HG03342 (cell line): ENCODE measurements around the gene EXOSC10.
"Not testable (repeated sequence)": the region's sequence is repeated elsewhere in the genome, so short reads cannot be mapped to it uniquely, and the experiment has no call there.

Experiments used
- ATAC-seq: cut with Tn5 transposase; IDR thresholded peaks from one replicate; pipeline ENCODE4 v1.9.1; 2021; ENCODE audit warnings: mild to moderate bottlenecking, moderate library complexity; ENCODE audit not compliant: unreplicated experiment

The EXOSC10 gene

DNA sequence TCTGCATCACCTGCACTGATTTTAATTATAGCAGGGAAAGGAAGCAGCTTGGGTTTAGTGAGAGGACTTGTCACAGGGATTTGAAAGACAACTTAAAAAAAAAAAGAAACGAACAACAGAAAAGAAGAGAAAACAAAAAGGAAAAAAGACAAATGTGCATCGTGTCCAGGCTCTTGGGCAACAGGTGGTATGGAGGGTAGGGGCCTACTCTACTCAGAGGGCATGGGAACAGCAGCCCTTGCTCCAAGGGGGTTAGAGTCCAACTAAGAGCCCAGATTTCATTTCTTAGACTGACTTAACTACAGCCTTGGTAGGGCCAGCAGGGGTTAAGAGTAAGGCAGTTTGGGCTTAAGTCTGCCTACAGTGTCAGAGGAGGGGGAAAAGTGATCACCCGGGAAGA is 15.3 kb upstream of the EXOSC10 start:
- ATAC-seq, result no peak

DNA sequence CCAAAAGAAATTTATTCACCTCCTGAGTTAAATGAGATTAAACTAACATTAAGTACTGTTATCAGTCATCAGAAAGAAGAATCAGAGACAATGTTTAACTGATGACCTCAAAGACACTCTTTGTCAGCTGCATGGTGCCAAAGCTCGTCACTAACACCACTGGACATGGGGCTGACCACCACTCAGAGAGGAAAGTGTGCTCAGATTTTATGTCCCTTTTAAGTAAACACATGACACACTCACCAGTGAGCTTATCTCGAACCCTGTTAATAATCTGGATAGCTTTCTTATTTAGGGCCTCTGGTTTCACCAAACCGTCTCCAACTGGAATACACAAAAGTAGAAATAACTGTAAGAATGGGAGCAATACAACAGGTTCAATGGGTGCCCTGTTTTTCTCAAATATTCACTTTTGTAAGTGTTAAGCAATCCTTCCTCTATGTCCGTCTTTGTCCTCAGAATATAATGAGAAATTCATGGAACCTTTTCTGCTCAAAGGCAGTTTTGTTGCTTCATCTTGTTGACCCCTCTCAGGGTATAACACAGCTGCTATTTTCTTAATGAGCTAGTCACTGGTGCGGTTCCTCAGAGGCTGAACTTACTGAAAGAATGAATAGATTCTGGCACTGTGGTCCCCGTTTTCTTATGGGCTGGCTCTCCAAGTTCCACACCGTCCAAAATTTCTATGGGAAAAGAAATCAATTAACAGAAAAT is 9.5 kb upstream of the EXOSC10 start:
- ATAC-seq, result no peak

DNA sequence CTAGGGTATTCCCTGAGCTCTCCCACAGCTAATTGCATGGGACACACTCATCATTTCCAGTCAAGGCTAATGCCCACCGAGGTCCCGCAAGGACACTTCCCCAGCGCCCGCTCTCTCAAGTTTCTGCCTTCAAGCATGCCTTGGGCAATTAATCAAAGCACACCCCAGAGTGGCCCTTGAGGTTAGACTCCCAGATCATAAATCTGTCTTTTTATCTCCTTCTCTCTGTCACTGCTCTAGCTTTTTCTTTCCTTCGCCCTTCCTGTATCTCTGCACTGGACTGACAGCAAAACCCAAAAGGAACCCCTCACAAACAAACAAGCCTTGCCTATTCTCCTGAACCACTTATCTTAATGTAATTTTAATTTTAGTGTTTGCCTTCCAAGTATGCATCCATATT is 7.9 kb upstream of the EXOSC10 start:
- ATAC-seq, result no peak

DNA sequence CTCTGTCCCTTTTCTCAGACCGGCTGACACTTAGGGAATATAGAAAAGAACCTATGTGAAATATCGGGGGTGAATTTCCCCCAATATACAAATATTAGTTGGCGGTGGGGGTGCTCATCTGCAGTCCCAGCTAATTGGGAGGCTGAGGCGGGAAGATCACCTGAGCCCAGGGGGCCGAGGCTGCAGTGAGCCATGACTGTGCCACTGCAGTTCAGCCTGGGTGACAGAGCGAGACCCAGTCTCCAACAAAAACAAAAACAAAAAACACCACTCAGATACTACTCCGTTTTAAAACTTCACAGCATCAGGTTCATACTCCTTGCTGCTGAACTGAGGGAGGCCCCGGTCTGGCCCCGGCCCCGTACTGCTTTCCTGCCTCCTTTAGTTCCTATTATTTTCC is 5.9 kb upstream of the EXOSC10 start:
- ATAC-seq, result no peak

DNA sequence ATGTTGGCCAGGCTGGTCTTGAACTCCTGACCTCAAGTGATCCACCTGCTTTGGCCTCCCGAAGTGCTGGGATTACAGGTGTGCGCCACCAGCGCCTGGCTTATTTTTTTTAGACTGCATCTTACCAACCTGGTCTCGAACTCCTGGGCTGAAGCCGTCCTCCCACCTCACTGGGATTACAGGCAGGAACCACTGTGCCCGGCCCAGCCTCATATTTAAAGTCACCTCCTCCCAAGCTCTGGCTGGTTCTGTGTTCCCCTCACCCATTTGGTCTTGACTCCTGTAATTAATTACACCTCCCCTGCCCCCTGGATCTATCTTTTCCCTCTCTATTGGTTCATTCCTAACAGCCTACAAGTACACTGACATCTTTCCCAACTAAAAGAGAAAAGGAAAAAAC is 1.7 kb upstream of the EXOSC10 start:
- ATAC-seq, result no peak

DNA sequence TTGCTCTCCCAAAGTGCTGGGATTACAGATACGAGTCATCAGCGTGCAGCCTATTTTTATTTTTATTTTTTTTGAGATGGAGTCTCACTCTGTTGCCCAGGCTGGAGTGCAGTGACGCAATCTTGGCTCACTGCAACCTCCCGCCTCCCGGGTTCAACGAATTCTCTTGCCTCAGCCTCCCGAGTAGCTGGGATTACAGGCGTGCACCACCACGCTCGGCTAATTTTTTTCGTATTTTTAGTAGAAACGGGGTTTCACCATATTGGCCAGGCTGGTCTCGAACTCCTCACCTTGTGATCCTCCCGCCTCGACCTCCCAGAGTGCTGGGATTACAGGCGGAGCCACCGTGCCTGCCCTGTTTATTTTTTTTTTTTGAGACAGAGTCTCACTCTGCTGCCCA is 1.1 kb upstream of the EXOSC10 start:
- ATAC-seq, result not testable (repeated sequence)

DNA sequence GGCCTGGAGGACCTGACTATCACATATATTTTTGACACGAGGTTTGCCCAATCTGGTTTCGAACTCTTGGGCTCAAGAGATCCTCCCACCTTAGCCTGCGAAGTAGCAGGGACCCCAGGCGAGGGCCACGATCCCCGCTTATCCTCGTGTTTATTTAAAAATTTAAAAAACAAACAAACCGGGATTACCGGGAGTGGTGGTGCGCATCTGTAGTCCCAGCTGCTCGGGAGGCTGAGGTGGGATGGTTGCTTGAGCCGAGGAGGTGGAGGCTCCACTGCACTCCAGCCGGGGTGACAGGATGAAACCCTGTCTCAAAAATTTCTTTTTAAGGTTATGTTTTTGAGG is 452 bp upstream of the EXOSC10 start:
- ATAC-seq, result no peak

DNA sequence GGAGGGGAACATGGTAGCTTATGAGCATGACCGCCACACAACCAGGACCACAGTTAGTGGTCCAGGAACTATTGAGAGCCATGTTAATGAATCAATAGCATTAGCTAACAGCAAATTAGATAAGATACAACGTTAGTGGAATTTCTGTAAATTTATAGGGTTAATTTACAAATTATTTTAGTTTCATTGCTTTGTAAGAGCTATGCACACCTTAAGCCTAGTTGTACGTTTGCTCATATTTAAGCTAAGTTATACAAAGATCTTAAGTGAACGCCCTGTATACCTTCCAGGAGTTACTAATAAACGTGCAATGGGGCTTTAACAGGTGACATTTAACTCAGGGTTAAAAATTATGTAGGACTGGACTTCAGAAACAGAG is 749 bp downstream of the EXOSC10 start:
- ATAC-seq, result peak; percentile 9

DNA sequence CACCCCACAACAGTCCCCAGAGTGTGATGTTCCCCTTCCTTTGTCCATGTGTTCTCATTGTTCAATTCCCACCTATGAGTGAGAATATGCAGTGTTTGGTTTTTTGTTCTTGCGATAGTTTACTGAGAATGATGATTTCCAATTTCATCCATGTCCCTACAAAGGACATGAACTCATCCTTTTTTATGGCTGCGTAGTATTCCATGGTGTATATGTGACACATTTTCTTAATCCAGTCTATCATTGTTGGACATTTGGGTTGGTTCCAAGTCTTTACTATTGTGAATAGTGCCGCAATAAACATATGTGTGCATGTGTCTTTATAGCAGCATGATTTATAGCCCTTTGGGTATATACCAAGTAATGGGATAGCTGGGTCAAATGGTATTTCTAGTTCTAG is 15.9 kb downstream of the EXOSC10 start:
- not testable (repeated sequence) for ATAC-seq

DNA sequence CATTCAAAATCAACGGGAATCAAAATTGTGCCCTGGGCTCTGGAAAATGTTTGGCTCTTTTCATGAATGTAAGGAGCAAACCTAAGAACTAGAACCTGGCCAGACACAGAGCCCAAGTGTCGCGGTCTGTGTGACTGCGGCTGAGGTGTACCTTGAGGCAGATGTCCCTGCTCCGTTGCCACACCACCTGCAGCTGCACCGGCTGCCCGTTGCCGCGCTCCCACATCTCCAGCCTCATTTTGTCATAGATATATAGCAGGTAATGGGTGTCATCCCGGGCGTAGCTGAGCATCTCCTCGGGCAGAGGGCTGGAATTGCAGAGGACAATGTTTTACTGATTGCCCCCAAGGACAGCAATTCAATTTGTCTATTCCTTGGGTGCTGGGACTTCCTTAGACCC is 18.7 kb downstream of the EXOSC10 start:
- no peak for ATAC-seq

DNA sequence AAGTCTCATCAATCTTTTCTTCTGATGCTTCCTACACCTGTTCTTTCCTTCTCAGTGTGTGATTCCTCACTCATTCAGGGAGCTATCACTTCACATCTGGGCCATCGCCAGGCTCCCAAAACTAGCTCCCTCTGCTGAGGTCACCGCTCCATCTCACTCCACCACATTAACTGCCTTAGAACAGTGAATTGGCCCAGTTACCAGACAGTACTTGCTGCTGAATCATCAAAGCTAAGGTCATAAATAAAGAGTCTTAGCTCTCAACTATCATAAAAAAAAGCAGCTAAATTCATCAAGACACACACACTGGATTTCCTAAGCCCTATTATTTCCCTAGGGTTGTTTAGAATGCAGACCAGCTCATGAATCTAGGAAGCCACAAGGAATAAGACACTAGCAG is 21.0 kb downstream of the EXOSC10 start:
- no peak for ATAC-seq

DNA sequence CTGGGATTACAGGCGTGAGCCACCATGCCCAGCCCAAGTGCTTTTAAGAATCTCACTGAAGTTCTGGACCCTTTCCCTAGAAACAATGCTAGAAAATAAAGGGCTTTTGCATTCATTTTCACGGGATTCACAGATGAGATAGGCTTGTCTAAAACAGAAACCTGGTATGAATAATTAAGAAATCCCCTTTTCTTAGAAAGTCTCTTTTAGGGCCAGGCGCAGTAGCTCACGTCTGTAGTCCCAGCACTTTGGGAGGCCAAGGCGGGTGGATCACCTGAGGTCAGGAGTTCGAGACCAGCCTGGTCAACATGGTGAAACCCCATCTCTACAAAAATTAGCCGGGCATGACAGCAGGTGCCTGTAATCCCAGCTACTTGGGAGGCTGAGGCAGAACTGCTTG is 26.3 kb downstream of the EXOSC10 start:
- ATAC-seq, result not testable (repeated sequence)

DNA sequence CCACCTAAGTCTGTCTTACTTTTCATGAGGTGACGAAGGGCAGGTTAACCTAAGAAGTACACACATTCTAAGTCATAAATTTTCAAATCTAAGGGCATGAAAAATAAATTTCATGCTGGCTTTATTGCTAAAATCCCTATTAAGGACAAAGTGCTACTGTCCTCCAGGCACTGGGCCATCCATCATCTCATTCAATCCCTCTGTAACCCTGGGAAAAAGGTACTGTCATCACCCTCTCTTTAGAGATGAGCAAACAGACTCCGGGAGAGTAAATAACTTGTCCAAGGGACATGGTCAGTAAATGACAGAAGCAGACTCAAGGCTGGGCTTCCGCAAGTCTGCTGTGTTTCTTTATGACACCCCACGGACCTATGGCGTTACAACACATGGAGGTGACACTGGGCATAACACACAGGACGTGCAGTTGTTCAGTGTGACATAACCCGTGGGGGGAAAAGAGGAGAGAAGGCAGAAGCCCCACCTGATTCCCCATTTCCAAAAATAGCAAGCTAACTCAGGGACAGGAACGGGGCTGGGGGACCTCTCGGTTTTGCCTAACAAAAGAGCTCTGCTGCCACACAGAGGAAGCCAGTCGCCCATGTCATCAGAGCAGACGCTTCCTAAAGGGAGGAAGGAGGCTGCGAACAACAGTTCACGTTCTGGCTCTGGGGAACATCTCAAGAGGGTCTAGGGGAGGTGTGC is 27.3 kb downstream of the EXOSC10 start:
- no peak for ATAC-seq

DNA sequence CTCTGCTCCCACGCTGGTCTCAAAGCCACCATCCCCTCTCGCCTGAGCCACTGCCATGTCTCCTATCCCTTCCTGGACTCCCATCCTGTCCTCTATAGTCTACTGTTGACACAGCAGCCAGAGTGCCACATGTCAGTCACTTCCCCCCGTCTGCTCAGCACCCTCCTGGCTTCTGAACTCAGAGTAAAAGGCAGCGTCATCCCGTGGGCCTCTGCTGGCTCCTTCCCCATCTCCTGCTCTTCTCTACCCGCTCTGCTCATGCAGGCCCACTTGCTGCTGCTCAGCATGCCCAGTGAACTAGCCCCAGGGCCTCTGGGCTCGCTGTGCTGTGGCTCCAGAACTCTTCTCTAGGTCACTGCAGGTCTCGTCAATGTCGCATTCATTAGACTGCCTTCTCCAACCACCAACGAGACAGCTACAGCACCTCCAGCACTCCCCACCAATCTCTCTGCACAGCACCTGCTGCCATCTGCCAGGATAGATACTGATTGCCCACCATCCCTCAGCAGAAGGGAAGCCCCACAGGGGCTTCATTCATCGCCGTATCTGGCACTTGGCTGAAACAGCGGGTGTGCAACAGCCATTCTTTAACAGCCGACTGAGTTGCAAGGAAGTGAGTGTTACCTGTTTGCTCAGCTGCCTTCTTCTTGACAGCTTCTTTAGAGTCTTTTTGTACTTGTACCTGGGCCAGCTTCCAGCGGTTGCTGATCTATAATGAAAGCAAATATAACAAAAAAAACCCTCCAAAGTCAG is 28.0 kb downstream of the EXOSC10 start:
- no peak for ATAC-seq

DNA sequence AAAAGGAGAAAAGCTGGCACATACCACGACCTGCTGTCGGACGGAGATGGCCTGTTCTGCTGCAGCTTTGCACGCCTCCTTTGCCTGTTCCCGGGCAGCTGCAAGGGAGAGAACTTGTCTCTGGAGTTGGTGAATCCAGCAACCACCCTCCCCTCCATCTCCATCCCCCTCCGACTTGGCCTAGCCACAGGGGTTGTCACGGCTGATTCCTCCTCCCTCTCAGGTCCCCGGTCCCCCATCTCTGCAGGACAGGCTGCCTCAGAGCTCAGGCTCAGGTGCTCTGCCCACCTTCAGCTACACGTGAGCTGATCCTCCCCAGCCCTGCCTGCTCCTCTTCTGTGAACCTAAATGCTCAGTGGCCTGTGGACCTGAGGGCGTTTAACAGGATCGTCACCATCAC is 28.8 kb downstream of the EXOSC10 start:
- ATAC-seq, result no peak

DNA sequence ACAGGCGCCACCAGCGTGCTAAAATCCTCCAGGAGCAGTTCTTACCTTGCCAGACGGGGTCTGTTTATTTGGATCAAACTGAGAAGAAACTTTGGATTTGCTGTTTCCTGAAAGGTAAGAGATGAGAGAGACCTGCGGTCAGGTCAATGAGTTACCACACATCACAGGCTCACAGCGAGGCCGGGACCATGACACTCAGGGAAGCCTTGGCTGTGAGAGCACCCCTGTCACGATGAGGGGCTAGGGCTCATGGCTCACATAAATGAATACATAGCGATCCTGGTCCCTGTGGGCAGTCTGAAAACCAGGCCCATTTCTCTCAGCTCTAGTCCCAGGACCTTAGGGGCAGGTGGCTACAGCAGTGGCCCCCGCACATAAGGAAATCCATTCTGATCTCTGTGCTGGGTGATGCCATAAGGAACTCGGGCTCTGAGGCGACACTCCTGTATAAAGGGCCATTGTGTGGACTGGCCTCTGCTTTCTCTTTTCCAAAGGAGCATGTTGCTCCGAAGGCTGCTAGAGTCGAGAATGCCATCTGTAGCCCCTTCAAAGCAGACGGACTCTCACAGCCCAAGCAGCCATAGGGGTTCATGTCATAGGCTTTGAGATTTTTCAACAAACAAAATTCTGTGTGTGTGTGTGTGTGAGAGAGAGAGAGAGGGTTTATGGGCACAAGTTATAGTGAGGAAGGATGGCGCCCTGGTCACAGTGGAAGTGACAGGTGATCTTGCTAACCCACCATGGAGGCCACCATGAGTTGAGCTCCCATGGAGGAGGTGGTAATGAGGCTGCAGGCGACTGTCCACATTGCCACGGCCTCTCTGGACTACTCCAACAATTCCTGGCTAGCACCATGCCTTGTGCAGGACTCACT is 30.8 kb downstream of the EXOSC10 start:
- ATAC-seq, result no peak

DNA sequence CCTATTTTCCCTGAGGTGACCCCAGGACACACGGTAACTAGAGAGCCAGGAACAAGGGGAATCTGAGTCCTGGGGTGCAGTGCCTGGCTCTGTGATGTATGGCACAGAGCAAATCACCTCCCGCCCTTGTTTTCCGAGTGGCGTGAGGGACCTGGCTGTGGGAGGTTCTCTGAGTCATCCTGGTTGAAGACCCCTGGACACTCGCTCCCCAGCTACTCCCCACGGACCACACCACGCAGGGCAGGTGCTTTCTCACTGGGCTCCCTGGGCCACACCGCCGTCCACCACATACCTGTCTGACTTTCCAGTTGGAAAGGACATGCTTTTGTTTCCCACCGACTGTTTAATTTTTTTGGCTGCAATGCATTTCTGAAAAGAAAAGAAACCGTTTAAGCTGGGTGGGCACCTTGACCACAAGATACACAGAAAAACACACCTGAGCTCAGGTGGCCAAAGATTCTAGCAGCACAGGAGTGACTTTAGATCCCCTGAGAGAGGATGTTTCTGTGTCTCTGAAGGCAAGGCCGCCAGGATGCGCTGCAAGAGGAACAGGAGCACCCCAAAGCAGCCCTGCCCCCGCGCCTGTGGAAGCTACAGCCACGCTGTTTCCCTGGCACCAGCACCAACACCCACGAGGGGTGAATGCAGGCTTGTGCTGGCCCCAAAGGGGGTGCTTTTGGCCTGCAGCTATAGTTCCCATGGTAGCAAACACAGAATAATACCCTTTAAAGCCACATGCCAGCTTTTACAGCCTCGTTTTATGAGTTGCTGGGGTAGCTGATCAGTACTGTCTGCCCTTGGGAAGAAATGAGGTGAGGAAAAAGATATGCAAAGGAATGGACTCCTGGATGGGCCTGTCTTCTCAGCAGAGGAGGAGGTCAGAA is 31.7 kb downstream of the EXOSC10 start:
- no peak for ATAC-seq

DNA sequence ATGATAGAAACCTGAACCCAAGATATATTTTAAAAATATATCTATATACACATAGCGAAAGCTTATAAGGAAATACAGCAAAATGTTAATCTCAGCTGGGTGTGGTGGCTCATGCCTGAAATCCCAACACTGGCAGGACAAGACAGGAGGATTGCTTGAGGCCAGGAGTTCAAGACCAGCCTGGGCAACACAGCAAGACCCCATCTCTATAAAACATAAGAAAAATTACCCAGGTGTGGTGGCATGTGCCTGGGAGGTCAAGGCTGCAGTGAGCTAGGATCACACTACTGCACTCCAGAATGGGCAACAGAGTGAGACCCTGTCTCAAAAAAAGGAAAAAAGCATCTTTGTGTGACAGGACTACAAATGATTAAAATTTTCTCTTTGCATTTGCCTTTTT is 33.9 kb downstream of the EXOSC10 start:
- no peak for ATAC-seq

DNA sequence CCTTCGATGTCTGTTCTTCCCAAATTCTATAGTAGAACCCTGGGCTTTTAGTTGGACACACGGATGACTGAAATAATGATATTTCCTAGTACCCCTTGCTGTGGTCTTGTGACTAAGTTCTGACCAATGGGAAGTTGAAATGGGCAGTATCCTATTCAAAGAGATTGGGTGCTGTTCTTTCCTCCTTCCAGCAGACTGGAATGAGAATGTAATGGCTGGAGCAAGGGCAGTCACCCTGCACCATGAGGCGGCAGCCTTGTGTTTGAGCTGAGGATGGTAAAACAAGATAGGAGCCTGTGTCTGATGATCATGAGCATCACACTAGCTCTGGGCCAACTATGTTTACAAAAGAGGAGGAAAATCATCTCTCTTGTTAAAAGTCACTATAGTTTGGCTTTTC is 34.7 kb downstream of the EXOSC10 start:
- ATAC-seq, result no peak

DNA sequence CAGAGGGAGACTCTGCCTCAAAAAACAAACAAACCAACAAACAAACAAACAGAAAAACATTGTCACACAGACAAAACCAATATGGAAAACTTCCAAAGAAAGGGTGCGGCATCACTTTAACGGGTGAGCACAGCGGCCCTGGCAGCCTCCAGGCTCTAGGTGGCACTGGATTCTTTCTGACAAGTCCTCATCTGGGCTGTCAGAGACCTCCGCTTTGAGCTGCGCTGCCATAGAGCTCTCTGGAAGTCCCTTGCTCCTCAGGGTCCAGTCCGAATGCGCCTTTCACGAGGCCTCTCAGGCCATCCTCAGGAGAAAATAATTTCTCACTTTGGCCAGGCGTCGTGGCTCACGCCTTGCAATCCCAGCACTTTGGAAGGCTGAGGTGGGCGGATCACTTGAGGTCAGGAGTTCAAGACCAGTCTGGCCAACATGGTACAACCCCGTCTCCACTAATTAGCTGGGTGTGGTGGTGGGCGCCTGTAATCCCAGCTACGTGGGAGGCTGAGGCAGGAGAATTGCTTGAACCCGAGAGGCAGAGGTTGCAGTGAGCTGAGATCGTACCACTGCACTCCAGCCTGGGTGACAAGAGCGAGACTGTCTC is 35.6 kb downstream of the EXOSC10 start:
- ATAC-seq, result not testable (repeated sequence)
